Naive thymus-derived CD4-positive, alpha-beta T cell (primary cell): Measurements from ENCODE around the gene CT47C1. TPM values are rescaled to one million over a fixed set of nuclear protein-coding genes. Genes with fewer than 3 reads are reported as not detected.

ENCODE experiments used
- ATAC-seq: fragments of 150-1000 bp; cut with Tn5 transposase; 2 replicates; pipeline ENCODE4 v1.10.0; 2021; ENCODE audit warnings: mild to moderate bottlenecking, moderate library complexity
- CTCF ChIA-PET: fragments of 350-600 bp; sonication (Branson Sonifier 250); formaldehyde crosslinking; loops from one replicate; lab custom pipeline; 2021; ENCODE audit warnings: antibody characterized with exemption; lab: Charles Lee
- POLR2A ChIA-PET: fragments of 350-600 bp; sonication (Branson Sonifier 250); formaldehyde crosslinking; loops from one replicate; lab custom pipeline; 2021; ENCODE audit warnings: antibody characterized with exemption, inconsistent platforms; lab: Charles Lee
- DNase-seq, 9 donors: peaks; one replicate each; pipeline versions ENCODE4 v3.0.0 to v3.0.0-alpha.2; 2020 to 2022; ENCODE audit warnings: mixed read lengths in 1 of 9
- H3K27ac ChIP-seq: one replicate; pipeline ENCODE4 v1.7.0; 2013; ENCODE audit warnings: mild to moderate bottlenecking, low read depth, low read length, moderate library complexity
- H3K27me3 ChIP-seq, 2 donors: one replicate each; pipeline ENCODE4 v1.7.0; 2013; ENCODE audit warnings: low read length in 2 of 2, mild to moderate bottlenecking in 2 of 2, moderate library complexity in 2 of 2; ENCODE audit not compliant: control insufficient read depth in 2 of 2, insufficient read depth in 2 of 2
- H3K36me3 ChIP-seq, 3 experiments: 1 replicate in 2 of 3; 2 replicates in 1 of 3; pipeline ENCODE4 v1.7.0; 2013; ENCODE audit warnings: low read length in 3 of 3, mild to moderate bottlenecking in 3 of 3, moderate library complexity in 1 of 3; ENCODE audit not compliant: insufficient read depth in 3 of 3, control insufficient read depth in 2 of 3
- H3K4me1 ChIP-seq, 2 donors: one replicate each; pipeline ENCODE4 v1.7.0; 2013; ENCODE audit warnings: low read length in 2 of 2, mild to moderate bottlenecking in 2 of 2, moderate library complexity in 1 of 2; ENCODE audit not compliant: control insufficient read depth in 2 of 2, insufficient read depth in 2 of 2
- H3K4me3 ChIP-seq: 2 replicates; pipeline ENCODE4 v1.7.0; 2013; ENCODE audit warnings: mild to moderate bottlenecking, low read length
- H3K9me3 ChIP-seq, 3 experiments: 1 replicate in 2 of 3; 2 replicates in 1 of 3; pipeline ENCODE4 v1.7.0; 2013; ENCODE audit warnings: low read length in 3 of 3; ENCODE audit not compliant: control insufficient read depth in 2 of 3
- H3K27ac Mint-ChIP-seq, 9 donors: one replicate each; pipeline ENCODE4 v1.8.0; 2020 to 2022; ENCODE audit warnings: mixed read lengths in 9 of 9, mild to moderate bottlenecking in 8 of 9, moderate library complexity in 5 of 9, inconsistent platforms in 2 of 9
- H3K27me3 Mint-ChIP-seq, 5 donors: one replicate each; pipeline ENCODE4 v1.8.0; 2021 to 2022; ENCODE audit warnings: mixed read lengths in 5 of 5, mild to moderate bottlenecking in 1 of 5
- H3K36me3 Mint-ChIP-seq, 5 donors: one replicate each; pipeline ENCODE4 v1.8.0; 2020 to 2022; ENCODE audit warnings: mixed read lengths in 5 of 5, mild to moderate bottlenecking in 3 of 5, inconsistent platforms in 1 of 5
- H3K4me1 Mint-ChIP-seq, 7 donors: one replicate each; pipeline ENCODE4 v1.8.0; 2020 to 2022; ENCODE audit warnings: mixed read lengths in 7 of 7, mild to moderate bottlenecking in 3 of 7, inconsistent platforms in 1 of 7
- H3K4me3 Mint-ChIP-seq, 10 donors: one replicate each; pipeline ENCODE4 v1.8.0; 2020 to 2022; ENCODE audit warnings: mild to moderate bottlenecking in 10 of 10, mixed read lengths in 10 of 10, moderate library complexity in 6 of 10, inconsistent platforms in 2 of 10
- H3K9me3 Mint-ChIP-seq, 11 donors: one replicate each; pipeline ENCODE4 v1.8.0; 2020 to 2022; ENCODE audit warnings: mixed read lengths in 11 of 11, mild to moderate bottlenecking in 4 of 11, inconsistent platforms in 1 of 11, moderate library complexity in 1 of 11
- intact Hi-C, 2 donors: fragments of 100-400 bp; cut with micrococcal nuclease; formaldehyde crosslinking; loops; one replicate each; pipeline ENCODE4 v1.15.1; 2023
- polyA plus RNA-seq, 2 donors: library from polyadenylated mRNA; unstranded; fragments of 300-500 nt; fragmentation: Illumina TruSeq; gene quantifications; one replicate each; pipeline ENCODE4 v1.2.3, GENCODE V29; 2021
- total RNA-seq, 6 experiments: library from RNA in 5 of 6; stranded (reverse) in 5 of 6; gene quantifications; 1 replicate in 5 of 6; 2 replicates in 1 of 6; pipeline ENCODE4 v1.2.3 and lab custom pipeline; 2021 to 2026

The CT47C1 gene
- total and polyA plus RNA-seq, 7 experiments from 2014 or later = not detected

DNA sequence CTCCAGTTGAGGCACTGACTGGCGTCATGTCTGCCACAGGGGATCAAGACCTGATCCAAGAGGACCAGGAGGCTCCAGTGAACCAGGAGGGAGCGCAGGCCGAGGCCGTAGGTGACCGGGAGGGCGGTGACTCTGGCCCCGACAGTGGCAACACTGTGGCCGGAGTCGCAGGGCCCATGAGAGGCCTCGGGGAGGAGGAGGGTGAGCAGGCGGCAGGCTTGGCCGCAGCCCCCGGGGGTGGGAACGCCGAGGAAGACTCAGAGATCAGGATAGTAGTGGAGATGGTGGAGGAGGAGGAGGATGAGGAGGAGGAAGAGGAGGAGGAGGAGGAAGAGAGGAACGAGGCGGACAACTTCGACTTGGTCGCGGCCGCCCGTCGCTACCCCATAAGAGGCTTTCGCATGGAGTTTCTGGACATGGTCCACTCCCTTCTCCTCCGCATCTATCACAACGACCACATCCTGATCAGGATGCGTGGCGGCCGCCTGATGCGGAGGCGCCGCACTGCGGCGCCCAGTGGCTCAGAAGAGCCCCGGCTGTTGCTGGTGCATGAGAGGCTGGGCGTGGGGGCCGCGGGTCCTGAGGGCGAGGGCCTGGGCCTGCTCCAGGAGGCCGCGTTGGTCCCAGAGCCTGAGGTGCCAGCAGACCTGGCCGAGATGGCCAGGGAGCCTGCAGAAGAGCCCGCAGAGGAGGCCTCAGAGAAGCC, 560 bp downstream of the CT47C1 start:
- peaks cover 0 to 2% (median 0%) of the 10 kb centered on the region in 11 donors for H3K9me3 Mint-ChIP-seq
- no peaks in the 10 kb centered on the region for H3K36me3 ChIP-seq
- no peaks in the 10 kb centered on the region for H3K4me1 ChIP-seq
- H3K27me3 ChIP-seq = no peaks in the 10 kb centered on the region
- H3K9me3 ChIP-seq = no peaks in the 10 kb centered on the region
- H3K4me1 Mint-ChIP-seq = peaks cover 0 to 2% (median 0%) of the 10 kb centered on the region in 7 donors
- H3K27me3 Mint-ChIP-seq = no peaks in the 10 kb centered on the region
- H3K36me3 Mint-ChIP-seq = no peaks in the 10 kb centered on the region
- H3K4me3 ChIP-seq = no peak overlapping the region
- intact Hi-C loops = no loop called here
- CTCF ChIA-PET = no interaction called here
- H3K4me3 Mint-ChIP-seq = no peak overlapping the region
- H3K27ac ChIP-seq = no peak overlapping the region
- ATAC-seq (no peak), DNase-seq (no peak)
- H3K27ac Mint-ChIP-seq = no peak overlapping the region
- POLR2A ChIA-PET = no interaction called here

- Mint-ChIP-seq H3K4me3 (no peak overlapping the region), H3K27ac (no peak overlapping the region), H3K27me3 (no peaks in the 10 kb centered on the region), H3K4me1 (peaks cover 0 to 2% (median 0%) of the 10 kb centered on the region in 7 donors), H3K36me3 (no peaks in the 10 kb centered on the region), H3K9me3 (peaks cover 0 to 3% (median 0%) of the 10 kb centered on the region in 11 donors)
- no peak for DNase-seq
- Histone ChIP-seq H3K27me3 (no peaks in the 10 kb centered on the region), H3K36me3 (no peaks in the 10 kb centered on the region), H3K4me3 (no peak overlapping the region), H3K9me3 (no peaks in the 10 kb centered on the region), H3K27ac (no peak overlapping the region), H3K4me1 (no peaks in the 10 kb centered on the region)
- intact Hi-C loops = no loop called here
- no peak for ATAC-seq
- ChIA-PET POLR2A (no interaction called here), CTCF (no interaction called here)
These were observed 1.1 kb downstream of the CT47C1 start for GRCh38 chrX:119073911-119074310.

GRCh38 chrX:119075270-119076025, 2.7 kb downstream of the CT47C1 start:
- ChIA-PET POLR2A (no interaction called here), CTCF (no interaction called here)
- intact Hi-C loops = no loop called here

GRCh38 chrX:119082278-119082677, 9.5 kb downstream of the CT47C1 start:
- H3K36me3 Mint-ChIP-seq = no peaks in the 10 kb centered on the region
- Histone ChIP-seq H3K36me3 (no peaks in the 10 kb centered on the region), H3K9me3 (no peaks in the 10 kb centered on the region), H3K27ac (no peak overlapping the region), H3K4me3 (no peak overlapping the region), H3K27me3 (no peaks in the 10 kb centered on the region), H3K4me1 (no peaks in the 10 kb centered on the region)
- no peak overlapping the region for H3K27ac Mint-ChIP-seq
- DNase-seq = no peak
- peaks cover 0 to 1% (median 0%) of the 10 kb centered on the region in 11 donors for H3K9me3 Mint-ChIP-seq
- ATAC-seq = no peak
- CTCF ChIA-PET = no interaction called here
- POLR2A ChIA-PET = no interaction called here
- H3K4me1 Mint-ChIP-seq = no peaks in the 10 kb centered on the region
- intact Hi-C loops = no loop called here
- no peak overlapping the region for H3K4me3 Mint-ChIP-seq
- peaks cover 0 to 2% (median 0%) of the 10 kb centered on the region in 5 donors for H3K27me3 Mint-ChIP-seq

More at GRCh38 chrX:119075270-119076025, 2.7 kb downstream of the CT47C1 start:
- Mint-ChIP-seq H3K4me1 (peaks cover 0 to 2% (median 0%) of the 10 kb centered on the region in 7 donors), H3K27ac (no peak overlapping the region), H3K27me3 (no peaks in the 10 kb centered on the region), H3K36me3 (no peaks in the 10 kb centered on the region), H3K9me3 (peaks cover 0 to 3% (median 0%) of the 10 kb centered on the region in 11 donors), H3K4me3 (no peak overlapping the region)
- ATAC-seq (no peak), DNase-seq (no peak)
- Histone ChIP-seq H3K4me3 (no peak overlapping the region), H3K27me3 (no peaks in the 10 kb centered on the region), H3K9me3 (no peaks in the 10 kb centered on the region), H3K4me1 (no peaks in the 10 kb centered on the region), H3K27ac (no peak overlapping the region), H3K36me3 (no peaks in the 10 kb centered on the region)

DNA sequence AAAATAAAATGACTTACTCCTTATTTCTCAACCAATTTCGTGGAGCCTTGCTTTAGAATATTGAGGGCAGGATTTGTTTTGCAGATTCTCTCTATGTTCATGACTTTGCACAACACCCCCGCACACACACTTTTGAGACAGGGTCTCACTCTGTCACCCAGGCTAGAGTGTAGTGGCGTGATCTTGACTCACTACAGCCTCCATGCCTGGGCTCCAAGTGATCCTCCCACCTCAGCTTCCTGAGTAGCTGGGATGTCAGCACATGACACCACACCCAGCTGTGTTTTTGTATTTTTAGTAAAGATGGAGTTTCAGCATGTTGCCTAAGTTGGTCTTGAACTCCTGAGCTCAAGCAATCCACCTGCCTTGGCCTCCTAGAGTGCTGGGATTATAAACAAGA, 12.0 kb downstream of the CT47C1 start:
- CTCF ChIA-PET = no interaction called here
- H3K27ac Mint-ChIP-seq = no peak overlapping the region
- POLR2A ChIA-PET = no interaction called here

GRCh38 chrX:119087121-119087520, 14.3 kb downstream of the CT47C1 start:
- Histone ChIP-seq H3K27me3 (no peaks in the 10 kb centered on the region), H3K4me3 (no peak overlapping the region), H3K4me1 (no peaks in the 10 kb centered on the region), H3K27ac (no peak overlapping the region), H3K9me3 (no peaks in the 10 kb centered on the region), H3K36me3 (no peaks in the 10 kb centered on the region)
- Mint-ChIP-seq H3K27me3 (peaks cover 0 to 7% (median 3%) of the 10 kb centered on the region in 5 donors), H3K4me1 (no peaks in the 10 kb centered on the region), H3K9me3 (no peaks in the 10 kb centered on the region), H3K4me3 (no peak overlapping the region), H3K27ac (no peak overlapping the region), H3K36me3 (no peaks in the 10 kb centered on the region)
- ATAC-seq (no peak), DNase-seq (no peak)
- intact Hi-C loops = no loop called here
- CTCF ChIA-PET = no interaction called here
- POLR2A ChIA-PET = no interaction called here

More for the DNA sequence above, 12.0 kb downstream of the CT47C1 start:
- Histone ChIP-seq H3K9me3 (no peaks in the 10 kb centered on the region), H3K36me3 (no peaks in the 10 kb centered on the region), H3K27me3 (no peaks in the 10 kb centered on the region), H3K4me1 (no peaks in the 10 kb centered on the region), H3K27ac (no peak overlapping the region), H3K4me3 (no peak overlapping the region)
- Mint-ChIP-seq H3K4me1 (no peaks in the 10 kb centered on the region), H3K9me3 (no peaks in the 10 kb centered on the region), H3K36me3 (no peaks in the 10 kb centered on the region), H3K27me3 (peaks cover 0 to 3% (median 0%) of the 10 kb centered on the region in 5 donors), H3K4me3 (no peak overlapping the region)
- DNase-seq (no peak), ATAC-seq (no peak)
- intact Hi-C loops = no loop called here
